Stimulated activated CD4-positive, alpha-beta T cell treated with anti-CD3 and anti-CD28 coated beads, Interleukin-4, amount 100 ng/mL, for 1 hour (primary cell): ENCODE measurements around the gene MRGPRG.
A peak's percentile ranks its signal among the peaks of the same experiment; 100 is the strongest.
"Not testable (repeated sequence)": the region's sequence is repeated elsewhere in the genome, so short reads cannot be mapped to it uniquely, and the experiment has no call there.

Source experiments
- DNase-seq: peaks from one replicate; pipeline ENCODE4 v3.0.0-alpha.2; 2020

Gene MRGPRG

DNA sequence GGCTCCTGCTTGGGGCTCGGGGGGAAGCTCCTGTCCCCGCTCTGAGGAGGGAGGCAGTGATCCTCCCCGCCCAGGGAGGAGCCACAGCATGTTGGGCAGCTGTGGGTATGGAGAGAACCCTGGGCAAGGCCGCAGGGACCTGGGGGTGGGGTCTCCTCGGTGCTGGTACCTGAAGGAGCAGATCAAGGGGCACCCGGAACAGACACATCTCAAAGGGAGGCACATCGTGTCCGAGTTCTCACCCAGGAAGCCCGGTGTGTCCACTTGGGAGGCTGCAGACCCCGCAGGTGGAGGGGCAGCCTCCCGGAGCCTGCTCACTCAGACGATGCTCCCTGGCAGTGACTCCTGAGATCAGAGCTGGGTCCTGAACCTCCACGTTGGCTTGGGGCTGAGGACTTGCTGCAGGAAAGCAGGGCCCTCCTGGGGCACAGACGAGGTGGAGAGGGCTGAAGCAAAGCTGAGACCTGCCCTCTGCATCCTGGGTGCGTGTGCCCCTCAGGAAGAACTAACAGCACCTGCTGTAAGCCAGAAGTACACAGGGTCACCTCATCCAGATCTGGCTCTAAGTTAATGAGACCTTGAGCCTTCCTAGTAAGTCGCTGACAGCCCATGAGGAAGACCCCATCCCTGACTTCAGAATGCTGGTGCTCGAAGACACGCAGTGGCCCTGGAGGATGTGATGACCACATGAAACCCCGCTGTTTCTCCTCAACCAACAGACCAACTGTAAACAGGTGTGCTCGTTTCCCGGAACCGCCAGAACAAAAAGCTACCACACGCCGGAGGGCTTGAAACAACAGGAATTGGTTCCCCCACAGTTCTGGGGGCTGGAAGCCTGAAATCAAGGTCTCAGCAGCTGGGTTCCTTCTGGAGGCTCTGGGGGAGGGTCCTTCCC lies 47.6 kb downstream of the MRGPRG start:
- DNase-seq, result no peak

DNA sequence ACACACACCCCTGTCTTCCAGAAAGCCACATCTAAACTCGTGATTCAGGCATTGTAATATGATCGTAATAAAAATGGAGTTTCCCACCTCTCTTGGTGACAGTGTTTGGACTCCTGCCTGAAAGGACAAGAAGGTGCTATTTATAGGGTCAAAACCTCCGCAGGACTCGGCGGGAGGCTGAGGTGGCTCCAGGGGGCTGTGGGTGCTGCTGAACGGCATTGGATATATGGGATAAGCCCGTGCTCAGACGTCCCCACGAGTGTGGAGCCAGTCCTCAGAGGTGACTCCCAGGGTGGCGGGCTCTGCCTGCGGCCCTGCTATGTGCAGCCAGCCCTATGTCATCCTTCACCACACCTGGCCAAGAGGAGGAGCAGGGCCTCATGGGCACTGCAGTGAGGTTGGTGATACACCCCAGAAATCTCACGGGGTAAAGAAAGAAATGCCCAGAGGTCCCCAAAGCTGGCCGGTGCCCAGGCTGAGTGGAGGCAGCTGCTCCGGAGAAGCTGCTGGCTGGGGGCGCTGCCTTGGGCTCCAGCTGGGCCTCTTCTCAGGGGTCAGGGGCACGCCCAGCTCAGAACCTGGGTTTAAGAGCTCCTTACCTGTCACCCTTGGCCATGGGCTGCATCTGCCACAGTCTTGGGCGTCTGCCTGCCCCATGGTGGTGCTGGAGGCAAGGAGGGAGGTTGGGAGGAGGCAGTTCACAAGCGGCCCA lies 48.4 kb downstream of the MRGPRG start:
- no peak for DNase-seq

DNA sequence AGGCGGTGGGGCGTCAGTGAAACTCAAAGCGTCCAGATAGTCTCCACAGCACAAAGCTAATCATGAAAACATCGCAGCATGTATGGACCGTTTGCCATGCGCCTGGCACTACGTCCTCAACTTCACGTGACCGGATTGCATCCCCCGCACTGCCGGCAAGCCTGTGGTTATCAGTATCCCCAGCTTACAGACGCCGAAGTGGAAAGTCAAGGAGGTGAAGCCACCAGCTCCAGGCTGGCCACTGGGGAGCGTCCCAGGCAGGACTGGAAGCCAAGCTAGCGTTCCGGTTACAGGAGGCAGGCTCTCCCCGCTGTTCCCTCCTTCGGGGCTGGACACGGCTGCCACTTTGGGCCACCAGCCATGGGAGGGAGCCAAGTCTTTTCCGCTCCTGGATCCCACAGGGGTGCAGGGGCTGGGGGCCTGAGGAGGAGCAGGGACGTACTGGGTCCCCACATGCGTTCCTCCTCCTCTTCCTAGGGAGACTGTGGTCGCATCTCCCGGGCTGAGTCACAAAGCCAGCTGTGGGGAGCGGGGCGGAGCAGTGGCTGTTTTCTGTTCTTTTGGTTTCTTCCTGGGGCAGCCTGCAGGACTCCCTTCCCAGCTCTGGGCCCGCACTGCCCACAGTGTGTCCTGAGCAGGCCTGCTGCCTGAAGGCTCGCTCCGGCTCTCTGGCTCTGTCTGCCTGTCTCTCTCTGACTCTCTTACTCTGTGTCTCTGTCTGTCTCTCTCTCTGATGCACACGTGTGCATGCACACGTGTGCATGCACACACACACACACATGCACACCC lies 49.2 kb downstream of the MRGPRG start:
- DNase-seq, result peak; percentile 26

DNA sequence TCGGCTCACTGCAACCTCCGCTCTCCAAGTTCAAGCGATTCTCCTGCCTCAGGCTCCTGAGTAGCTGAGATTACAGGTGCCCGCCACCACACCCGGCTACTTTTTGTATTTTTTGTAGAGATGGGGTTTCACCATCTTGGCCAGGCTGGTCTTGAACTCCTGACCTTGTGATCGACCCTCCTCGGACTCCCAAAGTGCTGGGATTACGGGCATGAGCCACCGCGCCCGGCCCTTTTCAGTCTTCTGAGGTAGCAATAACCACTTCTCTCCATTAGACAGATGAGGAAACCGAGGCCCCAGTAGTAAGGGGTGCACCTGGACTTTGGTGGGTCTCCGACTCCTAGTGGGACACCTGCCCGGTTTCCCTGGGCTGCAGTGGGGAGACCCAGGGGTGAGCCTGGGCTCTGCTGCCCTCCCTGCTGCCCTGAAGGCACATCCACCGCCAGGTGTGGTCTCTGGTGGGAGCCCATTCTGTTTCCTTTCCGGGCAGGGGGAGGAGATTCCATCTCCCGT lies 49.8 kb downstream of the MRGPRG start:
- DNase-seq, result not testable (repeated sequence)
